Fibroblast of skin of scalp (primary cell): Measurements from ENCODE around the gene AIG1.

ENCODE experiments used
- DNase-seq: peaks from one replicate; pipeline ENCODE4 v3.0.0-alpha.2; 2013

Gene AIG1

GRCh38 chr6:143199291-143199690 lies 138.6 kb downstream of the AIG1 start:
- no peak for DNase-seq

GRCh38 chr6:143200167-143200770 lies 139.6 kb downstream of the AIG1 start:
- DNase-seq = no peak

DNA sequence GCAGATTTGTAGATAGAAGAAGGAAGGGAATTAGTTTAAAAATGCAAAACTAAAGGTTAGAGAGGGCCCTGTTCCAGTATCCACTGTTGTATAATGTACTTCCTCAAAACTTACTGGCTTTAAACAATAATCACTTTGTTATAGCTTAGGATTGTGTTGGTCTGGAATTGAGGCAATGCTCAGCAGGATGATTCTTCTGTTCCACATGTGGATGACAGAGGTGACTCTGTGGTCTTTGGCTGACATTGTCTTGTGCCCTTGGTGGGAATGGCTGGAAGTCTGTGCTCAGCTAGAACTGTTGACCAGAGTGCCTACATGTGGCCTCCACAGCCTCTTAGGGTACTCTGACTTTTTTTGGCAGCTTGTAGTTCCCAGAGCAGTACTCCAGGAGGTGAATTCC lies 143.4 kb downstream of the AIG1 start:
- DNase-seq = no peak

DNA sequence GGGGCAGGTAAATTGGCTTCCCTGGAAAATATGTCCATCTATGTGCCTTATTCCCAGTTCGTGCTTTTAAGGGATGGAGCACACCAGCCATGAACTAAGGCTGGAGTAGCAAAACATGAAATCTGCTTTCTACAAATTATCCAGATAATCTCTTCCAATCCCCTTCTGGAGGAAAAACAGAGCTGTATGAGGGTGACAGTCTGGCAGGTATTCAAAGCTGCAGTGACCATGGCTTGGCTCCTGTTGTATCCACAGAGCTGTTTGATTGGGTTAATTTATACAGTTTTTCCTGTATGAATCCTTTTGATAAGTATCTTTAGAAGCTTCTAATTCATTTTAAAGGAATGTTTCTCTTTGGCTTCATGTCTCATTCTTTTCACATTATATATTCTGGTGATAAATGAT lies 144.4 kb downstream of the AIG1 start:
- DNase-seq = no peak

DNA sequence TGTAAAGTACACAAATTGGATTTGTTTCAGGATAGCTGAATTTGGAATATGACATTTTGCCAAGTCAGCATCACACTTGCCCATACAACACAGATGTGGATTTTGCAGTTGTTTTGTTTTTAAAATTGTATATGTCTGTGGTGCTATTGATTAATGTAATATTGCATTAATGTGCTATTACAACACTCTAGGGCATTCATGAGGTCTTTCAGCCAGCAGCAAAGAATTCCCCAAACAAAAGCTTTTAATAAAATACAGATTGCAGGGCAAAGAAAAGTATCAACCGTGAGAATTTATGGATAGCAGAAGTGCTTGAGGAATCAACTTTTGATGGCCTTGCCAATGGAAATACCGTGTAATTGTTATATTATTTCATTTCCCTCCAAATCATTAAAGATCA lies 144.9 kb downstream of the AIG1 start:
- no peak for DNase-seq

DNA sequence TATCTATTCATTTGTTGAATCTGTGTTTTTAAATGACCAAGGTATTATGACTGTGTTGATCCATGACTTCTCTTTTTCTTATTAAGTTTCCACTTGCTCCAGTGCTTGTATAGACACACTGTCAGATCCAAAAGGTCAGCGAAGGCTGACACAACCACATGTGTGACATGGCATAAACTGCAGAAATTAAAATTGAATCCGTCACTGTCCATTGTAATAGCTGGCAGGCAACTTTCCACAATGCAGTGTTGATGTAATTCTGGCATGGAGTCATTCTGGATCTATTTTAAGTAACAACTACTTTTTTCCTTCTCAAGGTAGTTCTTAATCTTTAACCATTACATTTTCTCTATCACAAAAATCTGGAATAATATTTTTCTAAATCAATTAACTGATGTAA lies 145.3 kb downstream of the AIG1 start:
- DNase-seq = no peak

GRCh38 chr6:143206550-143206949 lies 145.9 kb downstream of the AIG1 start:
- no peak for DNase-seq

DNA sequence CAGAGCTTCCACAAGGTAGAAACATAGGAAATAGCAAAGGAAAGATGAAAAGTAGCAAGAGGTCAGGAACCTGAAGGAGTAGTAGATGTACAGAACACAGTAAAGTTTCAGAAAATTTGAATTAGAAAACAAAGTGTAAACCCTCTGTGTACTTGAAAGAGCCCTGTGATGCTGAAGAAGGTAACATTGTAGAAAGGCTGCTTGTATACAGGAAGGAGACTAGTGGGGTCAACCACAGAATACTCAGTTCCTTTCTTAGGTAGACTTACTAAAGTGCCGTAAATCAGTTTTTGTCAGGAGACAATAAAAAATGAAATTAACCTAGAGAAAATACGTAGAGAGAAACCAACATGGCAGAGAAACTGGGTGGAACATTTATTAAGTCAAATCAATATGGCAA lies 149.7 kb downstream of the AIG1 start:
- DNase-seq = no peak

GRCh38 chr6:143213859-143214376 lies 153.2 kb downstream of the AIG1 start:
- DNase-seq = no peak

DNA sequence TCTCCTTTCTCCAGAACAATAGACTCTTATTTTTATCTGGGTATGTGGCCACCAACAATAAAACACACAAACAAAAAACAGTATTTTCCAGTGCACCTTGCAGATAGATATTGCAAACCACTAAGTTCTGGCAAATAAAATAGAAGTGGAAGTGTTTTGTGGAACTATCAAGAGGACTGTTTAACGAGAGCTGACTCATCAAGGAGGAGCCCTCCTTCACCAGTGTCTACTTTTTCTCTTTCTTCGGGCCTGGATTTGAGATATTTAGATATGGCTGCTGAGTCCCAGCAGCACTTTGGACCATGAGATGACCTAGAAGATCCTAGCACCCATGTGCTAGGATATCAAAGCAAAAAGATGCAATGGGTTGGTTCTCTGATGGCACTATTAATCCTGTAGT lies 154.7 kb downstream of the AIG1 start:
- no peak for DNase-seq

DNA sequence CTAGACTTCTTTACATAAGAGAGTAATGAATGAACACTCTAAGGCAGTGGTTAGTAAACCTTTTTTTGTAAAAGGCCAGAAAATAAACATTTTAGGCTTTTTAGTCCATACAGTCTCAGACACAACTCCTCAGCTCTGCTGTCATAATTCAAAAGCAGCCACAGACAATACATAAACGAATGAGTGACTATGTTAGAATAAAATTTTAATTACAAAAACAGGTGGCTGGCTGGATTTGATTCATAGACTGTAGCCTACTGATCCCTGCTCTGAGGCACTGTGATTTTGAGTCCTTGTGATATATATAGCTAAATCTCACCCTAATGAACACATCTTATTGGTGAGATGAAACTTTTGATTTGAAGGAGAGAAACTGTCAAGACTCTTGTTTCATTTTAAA lies 155.1 kb downstream of the AIG1 start:
- DNase-seq = no peak

GRCh38 chr6:143218233-143218632 lies 157.5 kb downstream of the AIG1 start:
- no peak for DNase-seq

- no peak for DNase-seq
Measured at GRCh38 chr6:143221698-143222097, 161.0 kb downstream of the AIG1 start.

- no peak for DNase-seq
Measured at GRCh38 chr6:143222310-143222709, 161.6 kb downstream of the AIG1 start.

DNA sequence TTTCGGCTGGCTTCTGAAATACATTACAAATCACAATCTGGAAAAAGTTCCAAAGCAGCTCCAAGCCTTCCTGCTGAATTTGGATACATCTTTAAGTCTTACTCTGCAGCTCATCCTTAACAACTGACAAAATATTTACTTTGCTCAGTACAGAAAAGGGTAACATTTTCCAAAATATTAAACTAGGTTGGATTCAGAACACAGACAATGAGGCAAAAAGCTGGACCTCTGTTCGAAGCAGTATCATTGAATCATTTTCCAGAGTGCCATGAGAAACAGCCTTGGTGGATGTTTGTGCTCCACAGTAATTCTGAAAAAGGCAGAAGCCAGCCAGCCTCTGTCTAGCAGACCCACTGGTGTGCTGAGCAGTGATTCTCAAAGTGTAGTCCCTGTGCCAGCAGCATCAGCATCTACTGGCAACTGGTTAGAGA lies 162.1 kb downstream of the AIG1 start:
- no peak for DNase-seq

- no peak for DNase-seq
Measured at GRCh38 chr6:143223895-143224294, 163.2 kb downstream of the AIG1 start.

DNA sequence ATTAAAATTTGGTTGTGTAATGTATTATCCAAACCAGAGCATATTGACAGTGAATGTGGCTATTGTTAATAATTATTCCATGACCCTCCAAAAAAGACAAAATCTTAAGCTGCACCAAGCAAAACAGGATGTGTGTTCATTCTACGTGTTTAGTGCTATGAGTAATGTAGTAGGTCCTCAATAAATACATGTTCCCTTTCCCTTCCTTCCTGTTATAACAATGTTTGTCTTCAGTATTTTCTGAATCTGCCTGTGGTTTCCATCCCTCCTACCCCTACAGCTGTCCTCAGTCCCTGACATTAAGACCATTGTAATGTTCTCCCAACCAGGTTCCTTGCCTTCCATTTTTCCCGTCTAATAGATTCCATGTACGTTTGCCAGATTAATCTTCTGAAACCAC lies 163.8 kb downstream of the AIG1 start:
- DNase-seq = no peak

DNA sequence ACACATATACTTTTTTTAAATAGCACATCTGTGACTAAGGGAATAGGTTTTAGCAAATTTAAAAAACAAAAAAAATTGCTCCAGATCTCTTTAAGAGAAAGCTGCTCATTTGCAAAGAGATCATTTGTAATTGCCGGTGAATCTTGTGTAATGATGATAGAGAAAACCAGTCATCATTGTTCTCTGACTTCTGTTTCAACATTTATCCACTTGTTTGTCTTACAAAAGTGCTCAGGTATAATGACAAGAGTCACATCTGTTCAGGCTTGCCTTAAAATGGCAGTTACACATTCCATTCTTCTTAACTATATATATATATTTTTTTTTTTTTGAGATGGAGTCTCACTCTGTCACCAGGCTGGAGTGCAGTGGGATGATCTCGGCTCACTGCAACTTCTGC lies 165.2 kb downstream of the AIG1 start:
- no peak for DNase-seq

DNA sequence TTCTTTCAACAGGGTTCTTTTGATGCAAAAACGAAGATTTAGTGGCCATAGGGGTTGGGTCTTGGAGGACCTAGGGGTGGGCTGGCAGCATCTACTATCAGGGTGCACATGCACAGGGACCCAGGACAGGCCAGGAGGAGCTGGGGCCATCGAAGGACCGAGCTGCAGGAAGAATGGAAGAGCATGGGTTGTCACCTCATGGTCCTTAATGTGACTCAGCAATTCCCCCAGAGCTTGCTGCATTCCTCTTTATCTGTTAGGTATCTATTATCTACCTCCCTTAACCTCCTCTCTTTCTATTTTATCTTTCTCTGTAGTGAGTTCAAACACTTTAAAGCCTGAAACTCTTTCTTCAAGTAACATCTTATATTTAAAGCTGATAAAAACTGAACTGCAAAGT lies 167.0 kb downstream of the AIG1 start:
- no peak for DNase-seq

- DNase-seq = no peak
Measured at GRCh38 chr6:143229400-143229799, 168.7 kb downstream of the AIG1 start.

DNA sequence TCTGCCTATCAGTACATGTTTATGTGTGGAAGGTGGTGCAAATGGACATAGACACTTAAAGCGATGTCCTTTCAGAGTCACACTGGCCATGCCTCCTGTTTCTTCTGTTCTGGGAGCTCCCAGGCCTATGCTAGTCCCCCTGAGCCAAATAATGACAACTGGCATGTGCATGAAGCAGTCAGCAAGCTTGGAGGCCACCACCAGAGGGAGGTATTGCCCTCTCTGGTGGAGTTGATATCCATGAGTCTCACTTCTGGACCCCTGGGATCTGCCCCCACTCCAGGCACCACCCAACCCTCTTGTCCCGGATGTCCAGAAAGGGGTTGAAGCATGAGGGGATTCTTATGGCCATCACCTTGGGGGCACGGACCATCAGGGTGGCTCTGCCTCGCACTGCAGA lies 172.2 kb downstream of the AIG1 start:
- DNase-seq = peak; percentile 29

- peak; percentile 13 for DNase-seq
Measured at GRCh38 chr6:143233554-143234285, 173.0 kb downstream of the AIG1 start.

GRCh38 chr6:143234734-143235133 lies 174.0 kb downstream of the AIG1 start:
- DNase-seq = peak; percentile 15

DNA sequence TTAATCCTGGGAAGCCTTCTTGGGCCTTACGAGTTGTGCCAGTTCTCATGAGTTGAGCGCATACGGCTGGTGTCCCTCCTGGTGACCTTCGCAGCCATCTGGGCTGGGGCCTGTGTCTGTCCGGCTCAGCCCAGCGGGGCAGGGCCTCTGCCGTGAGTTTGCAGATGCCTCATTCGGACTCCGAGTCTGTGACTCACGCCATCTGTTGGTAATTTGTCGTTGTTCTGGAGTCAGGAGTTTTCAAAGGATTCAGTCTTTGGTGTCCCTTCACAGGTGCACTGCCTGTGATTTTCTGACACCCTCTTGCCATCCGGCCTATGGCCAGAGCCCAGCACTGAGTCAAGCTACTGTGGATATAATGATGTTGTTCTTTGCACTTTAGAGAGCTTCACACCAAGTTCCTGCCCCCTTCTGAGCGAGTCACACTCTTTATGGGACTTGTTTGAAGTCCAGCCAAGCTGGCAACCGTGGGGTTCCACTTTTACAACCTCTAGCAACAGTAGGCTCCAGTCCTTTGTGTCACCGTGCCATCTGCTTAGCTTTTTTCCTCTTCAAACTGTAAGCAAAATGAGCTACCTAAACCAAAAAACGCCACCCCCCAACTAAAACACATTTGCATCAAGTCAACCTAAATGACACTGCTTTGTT lies 175.6 kb downstream of the AIG1 start:
- peak; percentile 21 for DNase-seq
